ENCODE measurements around the gene TFCP2. TPM values are rescaled to one million over a fixed set of nuclear protein-coding genes. Genes with fewer than 3 reads are reported as not detected.
A peak's percentile ranks its signal among the peaks of the same experiment; 100 is the strongest.

TFCP2 gene
- total RNA-seq, 1 donor from 2014 or later: 14.6 TPM

- Histone ChIP-seq H3K27ac (ENCODE audit: low read depth, low read length) (peak overlapping the region; percentile 69), H3K27me3 (ENCODE audit: control insufficient read depth in 3 of 3, insufficient read depth in 3 of 3, low read length in 3 of 3) (no peaks in the 10 kb centered on the region), H3K36me3 (ENCODE audit: control insufficient read depth in 3 of 3, insufficient read depth in 3 of 3, low read length in 3 of 3) (peaks cover 16 to 25% (median 23%) of the 10 kb centered on the region in 3 donors), H3K9me3 (ENCODE audit: control insufficient read depth in 3 of 3, low read length in 3 of 3) (no peaks in the 10 kb centered on the region), H3K4me1 (ENCODE audit: control insufficient read depth in 3 of 3, insufficient read depth in 3 of 3, low read length in 3 of 3) (peaks cover 17 to 56% (median 23%) of the 10 kb centered on the region in 3 donors), H3K4me3 (ENCODE audit: low read length in 3 of 3) (no peak overlapping the region), H3K9ac (ENCODE audit: low read depth in 1 of 3, low read length in 3 of 3) (peak overlapping the region in 1 of 3 donors; percentile 25)
Observed at GRCh38 chr12:51187370-51187987, 14.5 kb upstream of the TFCP2 start.

GRCh38 chr12:51186465-51187085 is 13.6 kb upstream of the TFCP2 start:
- peak overlapping the region in 1 of 3 donors; percentile 10 for H3K9ac ChIP-seq (ENCODE audit: low read depth in 1 of 3, low read length in 3 of 3)
- no peak overlapping the region for H3K4me3 ChIP-seq (ENCODE audit: low read length in 3 of 3)
- peak overlapping the region; percentile 69 for H3K27ac ChIP-seq (ENCODE audit: low read depth, low read length)
- no peaks in the 10 kb centered on the region for H3K27me3 ChIP-seq (ENCODE audit: control insufficient read depth in 3 of 3, insufficient read depth in 3 of 3, low read length in 3 of 3)
- H3K9me3 ChIP-seq (ENCODE audit: control insufficient read depth in 3 of 3, low read length in 3 of 3): no peaks in the 10 kb centered on the region
- H3K4me1 ChIP-seq (ENCODE audit: control insufficient read depth in 3 of 3, insufficient read depth in 3 of 3, low read length in 3 of 3): peaks cover 17 to 56% (median 23%) of the 10 kb centered on the region in 3 donors
- H3K36me3 ChIP-seq (ENCODE audit: control insufficient read depth in 3 of 3, insufficient read depth in 3 of 3, low read length in 3 of 3): peaks cover 16 to 23% (median 19%) of the 10 kb centered on the region in 3 donors

GRCh38 chr12:51185171-51185717 is 12.3 kb upstream of the TFCP2 start:
- Histone ChIP-seq H3K4me3 (ENCODE audit: low read length in 3 of 3) (no peak overlapping the region), H3K9ac (ENCODE audit: low read depth in 1 of 3, low read length in 3 of 3) (no peak overlapping the region), H3K4me1 (ENCODE audit: control insufficient read depth in 3 of 3, insufficient read depth in 3 of 3, low read length in 3 of 3) (peaks cover 11 to 46% (median 13%) of the 10 kb centered on the region in 3 donors), H3K9me3 (ENCODE audit: control insufficient read depth in 3 of 3, low read length in 3 of 3) (no peaks in the 10 kb centered on the region), H3K27me3 (ENCODE audit: control insufficient read depth in 3 of 3, insufficient read depth in 3 of 3, low read length in 3 of 3) (no peaks in the 10 kb centered on the region), H3K36me3 (ENCODE audit: control insufficient read depth in 3 of 3, insufficient read depth in 3 of 3, low read length in 3 of 3) (peaks cover 9 to 13% (median 11%) of the 10 kb centered on the region in 3 donors), H3K27ac (ENCODE audit: low read depth, low read length) (peak overlapping the region; percentile 81)

GRCh38 chr12:51183816-51184215 is 10.9 kb upstream of the TFCP2 start:
- Histone ChIP-seq H3K27ac (ENCODE audit: low read depth, low read length) (peak overlapping the region; percentile 81), H3K9ac (ENCODE audit: low read depth in 1 of 3, low read length in 3 of 3) (peak overlapping the region; percentile 34 to 58 (median 40)), H3K9me3 (ENCODE audit: control insufficient read depth in 3 of 3, low read length in 3 of 3) (no peaks in the 10 kb centered on the region), H3K27me3 (ENCODE audit: control insufficient read depth in 3 of 3, insufficient read depth in 3 of 3, low read length in 3 of 3) (no peaks in the 10 kb centered on the region), H3K36me3 (ENCODE audit: control insufficient read depth in 3 of 3, insufficient read depth in 3 of 3, low read length in 3 of 3) (no peaks in the 10 kb centered on the region), H3K4me3 (ENCODE audit: low read length in 3 of 3) (no peak overlapping the region), H3K4me1 (ENCODE audit: control insufficient read depth in 3 of 3, insufficient read depth in 3 of 3, low read length in 3 of 3) (peaks cover 11 to 43% (median 12%) of the 10 kb centered on the region in 3 donors)

DNA sequence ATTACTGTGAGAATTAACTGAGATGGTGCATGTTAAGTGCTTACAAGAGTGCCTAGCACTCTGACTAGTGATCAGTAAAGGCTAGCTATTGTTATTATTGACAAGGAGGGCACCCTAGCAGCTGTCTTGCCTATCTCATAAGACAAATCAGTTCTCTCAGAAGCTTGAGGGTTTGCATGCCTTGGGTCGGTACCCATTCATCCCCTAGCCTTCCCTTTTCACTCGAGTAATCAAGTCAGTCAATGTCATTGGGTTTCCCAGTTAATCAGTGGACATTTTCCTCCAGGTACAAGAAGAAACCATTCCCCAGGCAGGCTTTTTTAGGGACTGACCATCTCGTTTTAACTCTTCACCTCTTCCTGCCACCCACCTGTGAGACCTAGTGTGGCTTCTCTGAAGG is 10.4 kb upstream of the TFCP2 start:
- H3K4me3 ChIP-seq (ENCODE audit: low read length in 3 of 3): no peak overlapping the region
- peaks cover 11 to 39% (median 12%) of the 10 kb centered on the region in 3 donors for H3K4me1 ChIP-seq (ENCODE audit: control insufficient read depth in 3 of 3, insufficient read depth in 3 of 3, low read length in 3 of 3)
- H3K9me3 ChIP-seq (ENCODE audit: control insufficient read depth in 3 of 3, low read length in 3 of 3): no peaks in the 10 kb centered on the region
- no peaks in the 10 kb centered on the region for H3K27me3 ChIP-seq (ENCODE audit: control insufficient read depth in 3 of 3, insufficient read depth in 3 of 3, low read length in 3 of 3)
- no peak overlapping the region for H3K9ac ChIP-seq (ENCODE audit: low read depth in 1 of 3, low read length in 3 of 3)
- peak overlapping the region; percentile 81 for H3K27ac ChIP-seq (ENCODE audit: low read depth, low read length)
- no peaks in the 10 kb centered on the region for H3K36me3 ChIP-seq (ENCODE audit: control insufficient read depth in 3 of 3, insufficient read depth in 3 of 3, low read length in 3 of 3)

- no peak overlapping the region for H3K27ac ChIP-seq (ENCODE audit: low read depth, low read length)
- H3K27me3 ChIP-seq (ENCODE audit: control insufficient read depth in 3 of 3, insufficient read depth in 3 of 3, low read length in 3 of 3): no peaks in the 10 kb centered on the region
- no peaks in the 10 kb centered on the region for H3K9me3 ChIP-seq (ENCODE audit: control insufficient read depth in 3 of 3, low read length in 3 of 3)
- no peak overlapping the region for H3K9ac ChIP-seq (ENCODE audit: low read depth in 1 of 3, low read length in 3 of 3)
- peaks cover 8 to 21% (median 8%) of the 10 kb centered on the region in 3 donors for H3K4me1 ChIP-seq (ENCODE audit: control insufficient read depth in 3 of 3, insufficient read depth in 3 of 3, low read length in 3 of 3)
- no peak overlapping the region for H3K4me3 ChIP-seq (ENCODE audit: low read length in 3 of 3)
- H3K36me3 ChIP-seq (ENCODE audit: control insufficient read depth in 3 of 3, insufficient read depth in 3 of 3, low read length in 3 of 3): no peaks in the 10 kb centered on the region
Observed at GRCh38 chr12:51181558-51181957, 8.6 kb upstream of the TFCP2 start.

DNA sequence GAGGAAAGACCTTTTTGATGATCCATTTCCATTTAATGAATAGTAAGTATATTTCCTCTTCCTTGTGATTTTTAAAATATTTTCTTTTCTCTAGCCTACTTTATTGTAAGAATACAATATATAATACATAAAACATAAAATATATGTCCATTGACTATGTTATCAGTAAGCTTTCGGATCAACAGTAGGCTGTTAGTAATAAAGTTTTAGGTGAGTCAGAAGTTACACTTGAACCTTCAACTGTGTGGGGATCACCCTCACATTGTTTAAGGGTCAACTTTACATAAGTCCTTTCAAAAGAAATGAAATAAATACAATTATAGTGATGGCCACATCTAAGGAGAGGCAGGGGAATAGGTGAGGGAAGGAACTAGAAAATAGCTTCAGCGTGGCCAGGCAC is 5.0 kb upstream of the TFCP2 start:
- no peaks in the 10 kb centered on the region for H3K27me3 ChIP-seq (ENCODE audit: control insufficient read depth in 3 of 3, insufficient read depth in 3 of 3, low read length in 3 of 3)
- H3K4me3 ChIP-seq (ENCODE audit: low read length in 3 of 3): no peak overlapping the region
- H3K9ac ChIP-seq (ENCODE audit: low read depth in 1 of 3, low read length in 3 of 3): no peak overlapping the region
- H3K9me3 ChIP-seq (ENCODE audit: control insufficient read depth in 3 of 3, low read length in 3 of 3): no peaks in the 10 kb centered on the region
- H3K36me3 ChIP-seq (ENCODE audit: control insufficient read depth in 3 of 3, insufficient read depth in 3 of 3, low read length in 3 of 3): no peaks in the 10 kb centered on the region
- H3K4me1 ChIP-seq (ENCODE audit: control insufficient read depth in 3 of 3, insufficient read depth in 3 of 3, low read length in 3 of 3): peaks cover 0 to 3% (median under 1%) of the 10 kb centered on the region in 3 donors
- no peak overlapping the region for H3K27ac ChIP-seq (ENCODE audit: low read depth, low read length)

GRCh38 chr12:51174501-51174900 is 1.6 kb upstream of the TFCP2 start:
- Histone ChIP-seq H3K27ac (ENCODE audit: low read depth, low read length) (no peak overlapping the region), H3K4me3 (ENCODE audit: low read length in 3 of 3) (no peak overlapping the region), H3K27me3 (ENCODE audit: control insufficient read depth in 3 of 3, insufficient read depth in 3 of 3, low read length in 3 of 3) (no peaks in the 10 kb centered on the region), H3K36me3 (ENCODE audit: control insufficient read depth in 3 of 3, insufficient read depth in 3 of 3, low read length in 3 of 3) (no peaks in the 10 kb centered on the region), H3K4me1 (ENCODE audit: control insufficient read depth in 3 of 3, insufficient read depth in 3 of 3, low read length in 3 of 3) (peaks cover 10 to 14% (median 11%) of the 10 kb centered on the region in 3 donors), H3K9ac (ENCODE audit: low read depth in 1 of 3, low read length in 3 of 3) (no peak overlapping the region), H3K9me3 (ENCODE audit: control insufficient read depth in 3 of 3, low read length in 3 of 3) (no peaks in the 10 kb centered on the region)

DNA sequence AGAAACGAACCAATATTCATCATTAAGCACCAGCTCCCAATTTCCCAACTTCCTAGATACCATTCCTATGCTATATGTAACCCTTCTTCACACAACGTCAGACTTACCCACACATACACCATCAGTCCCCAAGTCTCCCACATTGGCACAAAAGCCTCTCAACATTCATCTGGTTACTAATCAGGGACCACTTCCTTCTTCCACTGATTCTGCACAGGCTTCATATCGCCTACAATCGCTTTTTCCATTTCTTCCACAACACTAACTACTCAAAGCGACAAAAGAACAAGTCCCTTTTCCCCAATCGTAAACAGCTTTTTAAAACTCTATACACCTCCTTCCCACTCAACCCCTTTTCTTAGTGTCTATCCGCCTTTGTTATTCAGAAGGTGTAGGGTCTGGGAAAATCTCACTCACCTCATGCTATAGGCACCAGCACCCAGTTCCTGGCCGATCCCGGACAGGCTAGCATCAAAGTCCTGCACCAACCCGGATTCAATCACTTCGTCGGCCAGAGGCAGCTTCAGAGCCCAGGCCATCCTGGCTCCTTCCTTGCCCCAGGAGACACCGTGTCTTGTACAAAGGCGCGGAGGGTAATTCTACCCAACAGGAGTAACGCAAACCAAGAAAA is 936 bp downstream of the TFCP2 start:
- Histone ChIP-seq H3K36me3 (ENCODE audit: control insufficient read depth in 3 of 3, insufficient read depth in 3 of 3, low read length in 3 of 3) (peaks cover 0 to 2% (median 0%) of the 10 kb centered on the region in 3 donors), H3K4me3 (ENCODE audit: low read length in 3 of 3) (peak overlapping the region; percentile 81 to 99 (median 98)), H3K27me3 (ENCODE audit: control insufficient read depth in 3 of 3, insufficient read depth in 3 of 3, low read length in 3 of 3) (no peaks in the 10 kb centered on the region), H3K27ac (ENCODE audit: low read depth, low read length) (peak overlapping the region; percentile 98), H3K9ac (ENCODE audit: low read depth in 1 of 3, low read length in 3 of 3) (peak overlapping the region; percentile 85 to 100 (median 99)), H3K4me1 (ENCODE audit: control insufficient read depth in 3 of 3, insufficient read depth in 3 of 3, low read length in 3 of 3) (peaks cover 10 to 14% (median 11%) of the 10 kb centered on the region in 3 donors), H3K9me3 (ENCODE audit: control insufficient read depth in 3 of 3, low read length in 3 of 3) (no peaks in the 10 kb centered on the region)

GRCh38 chr12:51163795-51164194 is 9.1 kb downstream of the TFCP2 start:
- H3K9ac ChIP-seq (ENCODE audit: low read depth in 1 of 3, low read length in 3 of 3): no peak overlapping the region
- H3K9me3 ChIP-seq (ENCODE audit: control insufficient read depth in 3 of 3, low read length in 3 of 3): no peaks in the 10 kb centered on the region
- peaks cover 0 to 2% (median 0%) of the 10 kb centered on the region in 3 donors for H3K4me1 ChIP-seq (ENCODE audit: control insufficient read depth in 3 of 3, insufficient read depth in 3 of 3, low read length in 3 of 3)
- no peaks in the 10 kb centered on the region for H3K27me3 ChIP-seq (ENCODE audit: control insufficient read depth in 3 of 3, insufficient read depth in 3 of 3, low read length in 3 of 3)
- H3K36me3 ChIP-seq (ENCODE audit: control insufficient read depth in 3 of 3, insufficient read depth in 3 of 3, low read length in 3 of 3): peaks cover 0 to 2% (median 0%) of the 10 kb centered on the region in 3 donors
- no peak overlapping the region for H3K27ac ChIP-seq (ENCODE audit: low read depth, low read length)
- H3K4me3 ChIP-seq (ENCODE audit: low read length in 3 of 3): no peak overlapping the region
